A549 (cell line): ENCODE measurements around the gene FGGY. TPM values are rescaled to one million over a fixed set of nuclear protein-coding genes. Genes with fewer than 3 reads are reported as not detected.

Experiments
- ATAC-seq, 2 experiments: fragments of 200-7000 bp in 1 of 2; fragments of >200 bp in 1 of 2; cut with Nextera tagmentation in 1 of 2; cut with Tn5 transposase in 1 of 2; 3 replicates each; pipeline versions ENCODE4 v1.8.0 to v1.9.1; 2018 to 2020; ENCODE audit warnings: mild to moderate bottlenecking in 1 of 2, moderate library complexity in 1 of 2
- CTCF ChIA-PET: fragments of 300-600 bp; sonication (Branson Sonifier 250); formaldehyde crosslinking; extraction: SDS; loops from one replicate; lab custom pipeline; 2021; ENCODE audit warnings: antibody characterized with exemption, inconsistent platforms; lab: Yijun Ruan, JAX
- POLR2A ChIA-PET: fragments of 350-600 bp; formaldehyde crosslinking; extraction: SDS; loops from one replicate; lab custom pipeline; 2021; ENCODE audit warnings: antibody characterized with exemption, inconsistent platforms; lab: Yijun Ruan, JAX
- DNase-seq, 2 experiments: peaks; one replicate each; pipeline versions ENCODE4 v3.0.0 to v3.0.0-alpha.2; 2011 to 2016; ENCODE audit warnings: low read depth in 1 of 2, low spot score in 1 of 2
- FAIRE-seq: peaks from 2 replicates; lab custom pipeline; 2011; peaks lifted over from hg19 to GRCh38; lab: Jason Lieb, UNC
- H3K27ac ChIP-seq, 2 experiments: fragments of >200 bp; sonication (Bioruptor Twin); formaldehyde crosslinking; 3 replicates each; pipeline ENCODE4 v1.5.1; 2016 to 2017
- H3K4me1 ChIP-seq: fragments of >200 bp; sonication (Bioruptor Twin); formaldehyde crosslinking; 3 replicates; pipeline ENCODE4 v1.6.1; 2016
- H3K4me2 ChIP-seq: fragments of >200 bp; sonication (Bioruptor Twin); formaldehyde crosslinking; 3 replicates; pipeline ENCODE4 v1.6.1; 2016
- H3K4me3 ChIP-seq: fragments of >200 bp; sonication (Bioruptor Twin); formaldehyde crosslinking; 3 replicates; pipeline ENCODE4 v1.5.1; 2016
- H3K9me3 ChIP-seq: fragments of >200 bp; sonication (Bioruptor Twin); formaldehyde crosslinking; 3 replicates; pipeline ENCODE4 v1.6.1; 2016
- BCL3 ChIP-seq: fragments of >200 bp; sonication (Bioruptor Twin); formaldehyde crosslinking; IDR thresholded peaks from 3 replicates; pipeline ENCODE4 v1.6.1; 2016
- CBX2 ChIP-seq: fragments of 200-600 bp; sonication (generic); IDR thresholded peaks from 2 replicates; pipeline ENCODE4 v1.6.1; 2016; ENCODE audit warnings: low read depth, mild to moderate bottlenecking, borderline replicate concordance
- CBX8 ChIP-seq: fragments of 200-600 bp; sonication (generic); IDR thresholded peaks from 2 replicates; pipeline ENCODE4 v1.6.1; 2016
- CHD2 ChIP-seq: fragments of 150-350 bp; IDR thresholded peaks from 2 replicates; pipeline ENCODE4 v1.6.1; 2014; ENCODE audit warnings: low read length; ENCODE audit not compliant: partially characterized antibody
- CHD4 ChIP-seq: fragments of 200-600 bp; sonication (generic); IDR thresholded peaks from 2 replicates; pipeline ENCODE4 v1.6.1; 2016; ENCODE audit warnings: antibody characterized with exemption, mild to moderate bottlenecking, borderline replicate concordance
- EP300 ChIP-seq, 2 experiments: fragments of >200 bp; sonication (Bioruptor Twin); formaldehyde crosslinking; IDR thresholded peaks; 2 replicates in 1 of 2; 3 replicates in 1 of 2; pipeline ENCODE4 v1.6.1; 2016 to 2017
- ESRRA ChIP-seq: fragments of 150-350 bp; IDR thresholded peaks from 2 replicates; pipeline ENCODE4 v1.6.1; 2014; ENCODE audit warnings: mild to moderate bottlenecking, low read length, borderline replicate concordance
- FOSB ChIP-seq: fragments of 250-450 bp; sonication (Bioruptor Pico); IDR thresholded peaks from 2 replicates; pipeline ENCODE4 v1.5.0; 2020; ENCODE audit warnings: mild to moderate bottlenecking, moderate library complexity
- FOXS1 ChIP-seq: fragments of 250-450 bp; sonication (Bioruptor Pico); IDR thresholded peaks from 2 replicates; pipeline ENCODE4 v1.5.0; 2020; ENCODE audit warnings: mild to moderate bottlenecking, moderate library complexity
- GATA3 ChIP-seq: IDR thresholded peaks from 2 replicates; pipeline ENCODE4 v1.6.1; 2012; ENCODE audit warnings: borderline replicate concordance
- HES2 ChIP-seq: fragments of >200 bp; sonication (Bioruptor Twin); formaldehyde crosslinking; IDR thresholded peaks from 2 replicates; pipeline ENCODE4 v1.6.1; 2016
- HOXA7 ChIP-seq: fragments of 250-450 bp; sonication (Bioruptor Pico); IDR thresholded peaks from 2 replicates; pipeline ENCODE4 v1.5.0; 2020; ENCODE audit warnings: mild to moderate bottlenecking, moderate library complexity
- JUNB ChIP-seq: fragments of >200 bp; sonication (Bioruptor Twin); formaldehyde crosslinking; IDR thresholded peaks from 2 replicates; pipeline ENCODE4 v1.6.1; 2016
- MAFK ChIP-seq: fragments of 450-650 bp; IDR thresholded peaks from 2 replicates; pipeline ENCODE4 v1.6.1; 2014; ENCODE audit not compliant: partially characterized antibody
- MAX ChIP-seq: IDR thresholded peaks from 2 replicates; pipeline ENCODE4 v1.6.1; 2012
- MYC ChIP-seq: IDR thresholded peaks from 2 replicates; pipeline ENCODE4 v1.6.1; 2012; ENCODE audit warnings: mild to moderate bottlenecking, inconsistent platforms, low read length, improper control_type of control experiment, borderline replicate concordance
- NFE2L2 ChIP-seq: fragments of 150-350 bp; conservative IDR thresholded peaks from 2 replicates; pipeline ENCODE4 v1.6.1; 2014; ENCODE audit warnings: low read length
- PHF8 ChIP-seq: fragments of 200-600 bp; sonication (generic); IDR thresholded peaks from 2 replicates; pipeline ENCODE4 v1.6.1; 2016; ENCODE audit warnings: low read depth, mild to moderate bottlenecking, antibody characterized with exemption, moderate library complexity, borderline replicate concordance
- RAD21 ChIP-seq, 2 experiments: fragments of >200 bp in 1 of 2; sonication (Bioruptor Twin) in 1 of 2; formaldehyde crosslinking in 1 of 2; IDR thresholded peaks in 1 of 2; conservative IDR thresholded peaks in 1 of 2; 2 replicates in 1 of 2; 3 replicates in 1 of 2; pipeline ENCODE4 v1.6.1; 2012 to 2018; ENCODE audit warnings: inconsistent platforms in 1 of 2
- RCOR1 ChIP-seq: fragments of 150-350 bp; IDR thresholded peaks from 2 replicates; pipeline ENCODE4 v1.6.1; 2014; ENCODE audit warnings: antibody characterized with exemption, low read length, low read depth
- REST ChIP-seq: fragments of 200-600 bp; sonication (generic); IDR thresholded peaks from 2 replicates; pipeline ENCODE4 v1.6.1; 2016; ENCODE audit warnings: antibody characterized with exemption, mild to moderate bottlenecking, moderate library complexity
- SMC3 ChIP-seq: fragments of >200 bp; sonication (Bioruptor Twin); formaldehyde crosslinking; IDR thresholded peaks from 3 replicates; pipeline ENCODE4 v1.6.1; 2018; ENCODE audit warnings: inconsistent platforms
- SREBF2 ChIP-seq: fragments of 450-650 bp; IDR thresholded peaks from 2 replicates; pipeline ENCODE4 v1.6.1; 2014; ENCODE audit warnings: mild to moderate bottlenecking, moderate library complexity
- USF2 ChIP-seq: fragments of 450-650 bp; IDR thresholded peaks from 2 replicates; pipeline ENCODE4 v1.6.1; 2014; ENCODE audit warnings: antibody characterized with exemption
- ZC3H11A ChIP-seq: fragments of 450-650 bp; IDR thresholded peaks from 2 replicates; pipeline ENCODE4 v1.6.1; 2014; ENCODE audit warnings: antibody characterized with exemption, mild to moderate bottlenecking
- WGBS: methylation state at CpG from one replicate; pipeline ENCODE4 v1.1.6; 2017; ENCODE audit errors: missing lambda C conversion rate; 5-methylcytosine and 5-hydroxymethylcytosine counted together
- polyA plus RNA-seq, 4 experiments: library from polyadenylated mRNA; depleted of rRNA in 3 of 4; stranded (reverse); fragments of >200 nt; fragmentation: RNase III in 1 of 4; extraction: RNeasy Plus Mini Kit Qiagen cat#74134 plus additional on column Dnase treatment in 1 of 4; gene quantifications; 2 replicates in 3 of 4; 3 replicates in 1 of 4; pipeline ENCODE4 v1.2.3, GENCODE V29; 2011 to 2017

FGGY gene
- polyA plus RNA-seq, 2 of the 4 experiments (the other 2 are of a cell fraction), result 2.9 to 4.8 TPM

GRCh38 chr1:59289570-59289969, 7.3 kb upstream of the FGGY start:
- CTCF ChIA-PET, result no interaction called here
- ATAC-seq, result no peak
- TF ChIP-seq REST (no peak), BCL3 (no peak), GATA3 (no peak), ESRRA (no peak), MAFK (no peak), FOSB (CRISPR knock-in tag) (no peak), CBX8 (no peak), SMC3 (no peak), HES2 (no peak), SREBF2 (no peak), CHD2 (no peak), NFE2L2 (no peak)
- Histone ChIP-seq H3K4me3 (no peak overlapping the region), H3K4me2 (no peak overlapping the region), H3K4me1 (peaks cover 14% of the 10 kb centered on the region), H3K27ac (no peak overlapping the region), H3K9me3 (no peaks in the 10 kb centered on the region)
- WGBS, result 86% methylated on average over 2 of the region's 2 CpGs
- POLR2A ChIA-PET, result no interaction called here
- no peak for DNase-seq
- FAIRE-seq, result no peak

GRCh38 chr1:59290193-59290949, 6.5 kb upstream of the FGGY start:
- peak; percentile 13 to 68 for DNase-seq

More at GRCh38 chr1:59290193-59290949, 6.5 kb upstream of the FGGY start:
- Histone ChIP-seq H3K4me1 (peaks cover 18% of the 10 kb centered on the region), H3K4me2 (no peak overlapping the region), H3K27ac (no peak overlapping the region; a peak in 1 of 6 replicates), H3K9me3 (no peaks in the 10 kb centered on the region), H3K4me3 (no peak overlapping the region)
- FAIRE-seq (no peak), ATAC-seq (peak; percentile 91)
- TF ChIP-seq JUNB (no peak), REST (no peak), CHD2 (no peak), RAD21 (conservative IDR thresholded peaks at IDR 0.05 in 1 of 2, IDR thresholded peaks at IDR 0.05 in 1 of 2) (peak; percentile 32 to 52; a peak in 3 of 5 replicates), MAX (peak; percentile 64), RCOR1 (no peak), PHF8 (no peak), HOXA7 (CRISPR knock-in tag) (no peak), EP300 (IDR thresholded peaks at IDR 0.05) (no peak), ESRRA (no peak), SMC3 (peak; percentile 26; the same call in 1 of the 3 replicates), CBX2 (no peak), USF2 (no peak), NFE2L2 (no peak), MYC (no peak), CBX8 (no peak), FOXS1 (CRISPR knock-in tag) (no peak), ZC3H11A (no peak), CHD4 (no peak)
- CTCF ChIA-PET, result interaction anchor here (0.7 kb wide), 1 partner anchor 469 kb away, joined by 3 read pairs; no protein-coding TSS in a partner anchor
- POLR2A ChIA-PET, result interaction anchor here (0.9 kb wide), 1 partner anchor 507 kb away, joined by 4 read pairs; the partner anchor contains the start of gene JUN
- 57% methylated on average over 9 of the region's 9 CpGs for WGBS
